ENCODE data around the gene MAT1A. TPM values are rescaled to one million over a fixed set of nuclear protein-coding genes. Genes with fewer than 3 reads are reported as not detected.

The MAT1A gene
- total and polyA plus RNA-seq, 2 of the 13 experiments (the other 11 are each of a cell fraction or from before 2014, with no cell fraction given), result 57.1 to 76.9 TPM

DNA sequence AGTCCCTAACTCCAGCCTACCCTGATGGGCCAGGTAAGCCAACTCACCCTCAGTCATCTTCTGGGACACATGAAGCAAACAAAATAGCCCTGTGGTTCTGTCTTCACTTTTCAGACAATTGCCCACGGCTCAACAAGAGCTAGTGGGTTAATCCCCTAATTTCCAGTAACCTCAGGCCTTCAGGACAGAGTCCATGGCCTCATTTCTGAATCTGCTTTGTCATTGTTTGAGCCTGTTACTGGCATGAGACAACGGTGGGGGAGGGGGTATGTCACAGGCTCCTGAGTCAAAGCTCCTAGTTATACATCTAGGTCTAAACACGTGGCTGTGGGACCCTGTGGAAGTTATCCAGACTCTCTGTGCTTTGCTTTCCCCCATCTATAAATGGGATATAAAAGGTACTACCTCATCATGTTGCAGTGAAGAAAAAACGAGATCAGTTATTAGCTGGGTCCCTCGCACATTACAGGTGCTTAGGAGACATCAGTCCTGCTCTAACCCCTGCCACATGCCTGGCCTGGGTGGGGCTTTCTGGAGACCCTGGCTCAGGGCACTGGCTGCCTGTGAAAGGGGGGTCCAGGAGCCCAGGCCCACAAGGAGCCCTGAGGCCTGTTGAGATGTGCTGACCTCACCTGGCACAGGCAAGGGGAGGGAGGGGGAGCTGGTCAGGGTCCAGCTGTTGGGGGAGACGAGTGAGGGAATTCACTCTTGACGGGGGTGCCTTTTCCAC lies 16.5 kb downstream of the MAT1A start (continued):
- peak; percentile 89 for TF ChIP-seq NCOR1 (IDR thresholded peaks at IDR 0.05; ENCODE audit: borderline replicate concordance, low read length)
- TF ChIP-seq ZNF780A (CRISPR knock-in tag; IDR thresholded peaks at IDR 0.05), result no peak
- no peak for TF ChIP-seq SRSF9 (IDR thresholded peaks at IDR 0.05; ENCODE audit: borderline replicate concordance, insufficient read depth, low read depth, low read length, poor library complexity, severe bottlenecking)
- TF ChIP-seq HNRNPK (IDR thresholded peaks at IDR 0.05; ENCODE audit: low read depth, low read length, poor library complexity, severe bottlenecking), result no peak
- no peak for TF ChIP-seq AFF4 (CRISPR knock-in tag; IDR thresholded peaks at IDR 0.05)
- TF ChIP-seq MLXIP (CRISPR knock-in tag; IDR thresholded peaks at IDR 0.05; ENCODE audit: borderline replicate concordance), result no peak
- TF ChIP-seq PHF20 (CRISPR knock-in tag; IDR thresholded peaks at IDR 0.05), result 0 out of 2 replicates have a peak, but pooled peaks have one; percentile 26
- no peak for TF ChIP-seq POLR2AphosphoS2 (IDR thresholded peaks at IDR 0.05; ENCODE audit: low read depth, low read length)
- TF ChIP-seq, protein P1, sequence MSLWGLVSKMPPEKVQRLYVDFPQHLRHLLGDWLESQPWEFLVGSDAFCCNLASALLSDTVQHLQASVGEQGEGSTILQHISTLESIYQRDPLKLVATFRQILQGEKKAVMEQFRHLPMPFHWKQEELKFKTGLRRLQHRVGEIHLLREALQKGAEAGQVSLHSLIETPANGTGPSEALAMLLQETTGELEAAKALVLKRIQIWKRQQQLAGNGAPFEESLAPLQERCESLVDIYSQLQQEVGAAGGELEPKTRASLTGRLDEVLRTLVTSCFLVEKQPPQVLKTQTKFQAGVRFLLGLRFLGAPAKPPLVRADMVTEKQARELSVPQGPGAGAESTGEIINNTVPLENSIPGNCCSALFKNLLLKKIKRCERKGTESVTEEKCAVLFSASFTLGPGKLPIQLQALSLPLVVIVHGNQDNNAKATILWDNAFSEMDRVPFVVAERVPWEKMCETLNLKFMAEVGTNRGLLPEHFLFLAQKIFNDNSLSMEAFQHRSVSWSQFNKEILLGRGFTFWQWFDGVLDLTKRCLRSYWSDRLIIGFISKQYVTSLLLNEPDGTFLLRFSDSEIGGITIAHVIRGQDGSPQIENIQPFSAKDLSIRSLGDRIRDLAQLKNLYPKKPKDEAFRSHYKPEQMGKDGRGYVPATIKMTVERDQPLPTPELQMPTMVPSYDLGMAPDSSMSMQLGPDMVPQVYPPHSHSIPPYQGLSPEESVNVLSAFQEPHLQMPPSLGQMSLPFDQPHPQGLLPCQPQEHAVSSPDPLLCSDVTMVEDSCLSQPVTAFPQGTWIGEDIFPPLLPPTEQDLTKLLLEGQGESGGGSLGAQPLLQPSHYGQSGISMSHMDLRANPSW (CRISPR knock-in tag; IDR thresholded peaks at IDR 0.05; ENCODE audit: borderline replicate concordance), result 0 out of 2 replicates have a peak, but pooled peaks have one; percentile 56
- no peak for TF ChIP-seq ZBTB1 (CRISPR knock-in tag; IDR thresholded peaks at IDR 0.05; ENCODE audit: borderline replicate concordance)
- no peak for TF ChIP-seq GPN1 (CRISPR knock-in tag; IDR thresholded peaks at IDR 0.05; ENCODE audit: borderline replicate concordance)
- TF ChIP-seq SMAD1 (CRISPR knock-in tag; IDR thresholded peaks at IDR 0.05; ENCODE audit: borderline replicate concordance, low read depth), result no peak
- no peak for TF ChIP-seq ZNF547 (CRISPR knock-in tag; IDR thresholded peaks at IDR 0.05)
- no peak; the same call in 1 of the 2 replicates for TF ChIP-seq ZNF225 (CRISPR knock-in tag; IDR thresholded peaks at IDR 0.05)
- TF ChIP-seq, protein P2, sequence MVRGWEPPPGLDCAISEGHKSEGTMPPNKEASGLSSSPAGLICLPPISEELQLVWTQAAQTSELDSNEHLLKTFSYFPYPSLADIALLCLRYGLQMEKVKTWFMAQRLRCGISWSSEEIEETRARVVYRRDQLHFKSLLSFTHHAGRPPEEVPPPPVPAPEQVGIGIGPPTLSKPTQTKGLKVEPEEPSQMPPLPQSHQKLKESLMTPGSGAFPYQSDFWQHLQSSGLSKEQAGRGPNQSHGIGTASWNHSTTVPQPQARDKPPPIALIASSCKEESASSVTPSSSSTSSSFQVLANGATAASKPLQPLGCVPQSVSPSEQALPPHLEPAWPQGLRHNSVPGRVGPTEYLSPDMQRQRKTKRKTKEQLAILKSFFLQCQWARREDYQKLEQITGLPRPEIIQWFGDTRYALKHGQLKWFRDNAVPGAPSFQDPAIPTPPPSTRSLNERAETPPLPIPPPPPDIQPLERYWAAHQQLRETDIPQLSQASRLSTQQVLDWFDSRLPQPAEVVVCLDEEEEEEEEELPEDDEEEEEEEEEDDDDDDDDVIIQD (CRISPR knock-in tag; IDR thresholded peaks at IDR 0.05; ENCODE audit: low read depth), result peak; percentile 69
- peak in 1 of 2 experiments; percentile 73; a peak in 1 of 4 replicates for TF ChIP-seq KLF16 (CRISPR knock-in tag; IDR thresholded peaks at IDR 0.05)
- no peak for TF ChIP-seq HNRNPUL1 (IDR thresholded peaks at IDR 0.05; ENCODE audit: low read depth, low read length)

Data from HepG2 (cell line).